Activated gamma-delta T cell treated with Interleukin-2 at 50 U/mL for 16 hours (primary cell): ENCODE measurements around the gene KRT4.

Experiments
- DNase-seq: peaks from one replicate; pipeline ENCODE4 v3.0.0-alpha.2; 2020

The KRT4 gene

GRCh38 chr12:52821826-52822660, 8.1 kb upstream of the KRT4 start:
- DNase-seq: no peak

GRCh38 chr12:52821071-52821730, 7.3 kb upstream of the KRT4 start:
- DNase-seq: no peak

DNA sequence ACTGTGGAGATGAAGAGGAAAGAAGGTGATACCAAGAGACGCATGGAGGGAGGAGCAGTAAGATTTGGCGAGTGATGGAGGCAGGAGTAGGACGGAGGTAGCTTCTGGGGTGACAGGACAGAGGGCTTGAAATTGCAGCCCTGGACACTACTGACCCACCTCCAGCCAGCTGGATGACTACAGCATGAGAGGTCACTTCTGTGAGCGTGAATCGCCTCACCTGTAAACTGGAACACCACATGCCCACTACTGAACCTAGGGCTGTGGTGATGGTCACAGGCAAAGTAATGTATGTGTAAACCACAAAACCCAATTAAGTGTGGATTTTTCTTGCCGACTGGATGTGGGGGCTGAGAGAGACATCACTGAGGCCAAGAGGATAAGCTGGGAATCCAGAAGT, 6.6 kb upstream of the KRT4 start:
- no peak for DNase-seq

DNA sequence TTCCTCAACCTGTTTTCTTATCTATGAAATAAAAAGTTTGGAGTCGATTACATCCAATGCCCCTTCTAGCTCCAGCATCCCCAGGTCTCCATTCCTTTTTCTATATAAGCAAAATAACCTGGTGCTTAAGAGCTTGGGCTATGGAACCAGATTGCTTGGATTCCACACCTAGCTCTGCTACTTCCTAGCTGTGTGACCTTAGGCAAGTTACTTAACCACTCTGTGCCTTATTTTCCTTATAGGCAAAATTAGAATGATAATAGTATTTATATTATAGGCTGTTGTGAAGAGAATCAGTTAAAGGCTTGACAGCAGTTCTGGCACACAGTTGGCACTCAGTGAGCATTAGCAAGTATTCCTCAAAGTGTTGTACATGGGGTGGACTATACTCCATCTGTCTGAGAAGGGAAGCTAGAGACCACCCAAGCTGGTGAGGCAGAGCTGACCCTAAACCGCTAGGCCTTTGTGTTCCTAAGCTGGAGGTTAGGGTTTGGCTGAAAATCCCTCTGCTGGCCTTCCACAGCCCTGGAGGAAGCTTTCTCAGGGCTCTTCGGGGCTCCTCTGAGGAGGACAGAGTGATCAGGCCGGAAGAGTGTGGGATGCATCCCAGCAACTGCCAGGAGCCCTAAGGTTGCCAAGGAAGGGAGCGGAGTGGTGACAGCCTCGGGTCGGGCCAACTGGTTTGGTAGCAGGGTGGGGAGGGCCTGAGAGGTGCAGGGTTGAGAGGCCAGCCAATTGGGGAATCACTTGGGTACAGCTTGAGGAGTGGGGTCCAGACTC, 6.0 kb upstream of the KRT4 start:
- DNase-seq: no peak

- DNase-seq: no peak
These were observed 5.0 kb upstream of the KRT4 start for GRCh38 chr12:52818887-52819420.

GRCh38 chr12:52818388-52818787, 4.5 kb upstream of the KRT4 start:
- no peak for DNase-seq

GRCh38 chr12:52817699-52818238, 3.9 kb upstream of the KRT4 start:
- DNase-seq: no peak

GRCh38 chr12:52817003-52817698, 3.2 kb upstream of the KRT4 start:
- no peak for DNase-seq

DNA sequence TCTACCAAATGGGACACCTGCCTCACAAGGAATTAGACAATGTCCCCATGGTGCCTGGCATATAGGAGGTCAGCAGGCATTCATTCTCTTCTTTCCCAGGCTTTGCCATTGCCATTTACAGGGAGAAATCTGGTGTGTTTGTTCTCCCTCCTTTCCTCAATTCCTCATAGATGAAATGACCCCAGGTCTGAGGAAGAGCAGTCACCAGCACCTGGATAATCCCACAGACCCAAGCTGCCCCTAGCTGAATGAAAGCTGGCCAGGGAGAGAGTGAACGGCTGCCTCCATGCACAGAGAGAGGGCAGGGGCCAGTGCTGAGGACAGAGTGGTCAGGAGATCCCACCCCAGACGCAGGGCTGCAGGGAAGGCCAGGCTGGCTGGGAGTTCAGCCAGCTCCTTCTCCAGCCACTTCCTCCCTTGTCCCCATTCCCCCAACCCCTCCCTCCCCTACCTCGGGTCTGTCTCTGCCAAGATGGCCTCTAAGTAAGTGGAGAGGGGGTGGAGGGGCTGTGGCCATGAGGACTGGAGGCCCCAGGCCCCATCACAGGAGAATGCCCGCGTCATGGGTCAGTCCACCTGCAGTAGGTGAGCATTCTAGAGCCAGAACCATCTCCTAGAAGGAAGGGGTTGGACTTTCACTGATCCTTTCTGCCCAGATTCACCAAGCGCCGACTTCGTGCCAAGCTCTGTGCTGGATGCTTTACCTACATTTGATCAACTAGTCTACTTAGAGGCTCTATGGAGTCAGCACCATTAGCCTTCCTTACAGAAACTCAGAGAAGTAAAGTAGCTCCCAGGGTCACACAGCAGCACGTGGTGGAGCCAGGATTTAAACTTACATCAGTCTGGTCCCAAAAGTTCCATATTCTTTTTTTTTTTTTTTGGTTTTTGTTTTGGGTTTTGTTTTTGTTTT, 2.0 kb upstream of the KRT4 start:
- DNase-seq: no peak

- no peak for DNase-seq
These were observed 1.2 kb upstream of the KRT4 start for GRCh38 chr12:52815161-52815560.

- DNase-seq: no peak
These were observed 817 bp upstream of the KRT4 start for GRCh38 chr12:52814710-52815155.

- no peak for DNase-seq
These were observed 605 bp downstream of the KRT4 start for GRCh38 chr12:52813203-52813819.

- no peak for DNase-seq
These were observed 1.2 kb downstream of the KRT4 start for GRCh38 chr12:52812749-52813148.

DNA sequence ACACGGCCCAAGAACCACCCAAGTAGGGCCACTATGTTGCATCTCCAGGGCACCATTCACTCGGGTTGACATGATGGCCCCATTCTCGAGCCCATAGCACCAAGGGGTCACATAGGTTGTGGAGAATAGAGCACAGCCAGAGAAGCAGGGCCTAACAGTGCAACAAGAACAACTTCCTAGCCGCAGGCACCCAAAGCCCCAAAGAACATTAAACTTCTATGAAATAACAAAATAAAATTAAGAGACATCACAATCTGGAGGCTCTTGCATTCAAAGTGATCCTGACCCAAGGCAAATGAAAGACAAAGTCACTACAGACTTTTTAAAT, 1.9 kb downstream of the KRT4 start:
- DNase-seq: no peak

DNA sequence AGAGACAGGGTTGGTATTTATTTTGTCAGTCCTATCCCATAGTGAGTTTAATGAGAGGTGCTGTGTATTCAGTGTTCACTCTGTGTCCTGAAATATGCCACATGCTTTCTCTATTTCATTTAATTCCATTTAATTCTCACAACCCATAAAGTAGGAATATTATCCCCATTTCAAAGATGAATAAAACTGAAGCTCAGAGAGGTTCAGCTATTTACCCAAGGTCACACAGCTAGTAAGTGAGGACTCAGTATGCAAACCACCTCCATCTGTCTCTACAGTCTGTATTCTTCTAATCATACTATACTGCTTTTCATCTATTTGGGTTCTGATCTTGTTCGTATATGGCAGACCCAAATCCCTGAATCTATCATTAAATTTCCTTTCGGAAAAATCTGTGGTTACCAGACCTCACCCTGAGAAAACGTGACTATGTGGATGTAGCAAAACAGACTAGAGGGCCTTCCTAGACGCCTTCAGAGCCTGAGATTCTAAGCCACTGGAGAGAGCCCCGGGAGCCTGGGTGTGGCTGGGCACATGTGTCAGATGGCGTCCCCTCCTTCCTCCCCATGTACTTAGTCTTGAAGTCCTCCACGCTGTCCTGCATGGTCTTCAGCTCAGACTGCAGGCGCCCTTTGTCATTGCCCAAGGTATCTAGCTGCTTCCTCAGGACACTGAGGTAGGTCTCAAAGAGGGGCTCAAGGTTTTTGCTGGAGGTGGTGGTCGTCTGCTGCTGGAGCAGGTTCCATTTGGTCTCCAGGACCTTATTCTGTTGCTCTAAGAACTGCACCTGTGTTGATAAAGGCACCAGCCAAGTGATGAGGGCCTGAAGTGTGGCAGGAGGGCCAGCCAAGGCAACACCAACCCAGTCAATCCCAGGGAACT, 2.5 kb downstream of the KRT4 start:
- DNase-seq: no peak

DNA sequence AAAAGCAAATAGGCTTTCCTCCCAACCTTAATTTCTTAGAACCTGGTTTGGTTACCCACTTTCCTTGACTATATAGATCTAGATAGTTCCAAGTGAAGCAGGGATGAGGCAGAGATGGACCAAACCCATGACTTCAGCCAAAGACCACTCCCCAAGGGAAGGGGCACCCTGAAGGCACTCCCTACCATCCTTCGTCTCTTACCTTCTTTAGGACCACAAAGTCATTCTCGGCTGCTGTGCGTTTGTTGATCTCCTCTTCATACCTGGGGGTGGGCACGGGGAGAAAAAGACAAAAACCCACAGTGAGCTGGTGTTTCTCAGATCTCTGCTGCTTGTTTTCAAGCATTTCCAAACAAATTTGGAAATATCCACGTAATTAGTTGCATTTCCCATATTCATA, 3.4 kb downstream of the KRT4 start:
- DNase-seq: no peak

DNA sequence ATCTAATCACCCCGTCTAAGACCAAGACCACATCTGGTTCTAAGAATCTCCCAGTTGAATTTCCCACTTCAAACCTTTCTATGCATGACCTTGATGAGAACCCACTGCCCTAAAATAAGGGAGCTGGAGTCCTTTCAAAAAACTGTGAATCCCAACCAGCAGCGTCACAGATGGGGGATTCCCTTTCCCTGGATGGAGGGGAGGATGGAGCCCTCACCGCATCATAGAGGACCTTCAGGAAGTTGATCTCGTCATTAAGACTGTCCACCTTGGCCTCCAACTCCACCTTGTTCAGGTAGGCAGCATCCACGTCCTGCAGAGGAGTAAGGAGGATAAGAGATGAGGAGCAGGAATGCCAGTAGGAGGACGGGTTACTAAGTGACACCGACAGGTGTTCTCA, 4.8 kb downstream of the KRT4 start:
- no peak for DNase-seq

DNA sequence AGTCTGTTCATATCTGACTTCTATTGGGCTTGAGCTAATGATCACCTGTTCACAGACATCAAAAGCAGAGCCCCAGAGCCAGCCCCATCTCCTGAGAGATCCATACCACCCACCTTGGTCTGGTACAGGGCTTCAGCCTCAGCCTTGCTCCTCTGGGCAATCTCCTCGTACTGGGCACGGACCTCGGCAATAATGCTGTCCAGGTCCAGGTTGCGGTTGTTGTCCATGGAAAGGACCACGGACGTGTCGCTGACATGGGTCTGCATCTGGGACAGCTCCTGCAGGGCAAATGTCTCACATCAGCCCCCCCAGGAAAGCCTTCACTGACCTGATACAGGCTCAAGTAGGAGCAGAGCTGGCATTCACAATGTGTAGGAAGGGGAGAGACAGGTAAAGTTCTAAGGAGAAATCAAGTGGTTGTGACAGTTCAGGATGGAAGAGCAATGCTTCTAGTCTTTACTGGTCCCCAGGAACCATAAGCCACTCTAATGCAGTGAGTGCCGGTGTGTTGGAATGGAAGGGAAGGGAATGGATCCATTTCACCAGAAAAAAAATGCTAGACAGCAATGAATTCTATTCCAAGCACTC, 5.2 kb downstream of the KRT4 start:
- no peak for DNase-seq
